Measurements from ENCODE around the gene MYO18B. TPM values are rescaled to one million over a fixed set of nuclear protein-coding genes. Genes with fewer than 3 reads are reported as not detected.
"Not testable (repeated sequence)": the region's sequence is repeated elsewhere in the genome, so short reads cannot be mapped to it uniquely, and the experiment has no call there.

Gene MYO18B
- total RNA-seq, 1 experiment from 2014 or later = 0.05 TPM

DNA sequence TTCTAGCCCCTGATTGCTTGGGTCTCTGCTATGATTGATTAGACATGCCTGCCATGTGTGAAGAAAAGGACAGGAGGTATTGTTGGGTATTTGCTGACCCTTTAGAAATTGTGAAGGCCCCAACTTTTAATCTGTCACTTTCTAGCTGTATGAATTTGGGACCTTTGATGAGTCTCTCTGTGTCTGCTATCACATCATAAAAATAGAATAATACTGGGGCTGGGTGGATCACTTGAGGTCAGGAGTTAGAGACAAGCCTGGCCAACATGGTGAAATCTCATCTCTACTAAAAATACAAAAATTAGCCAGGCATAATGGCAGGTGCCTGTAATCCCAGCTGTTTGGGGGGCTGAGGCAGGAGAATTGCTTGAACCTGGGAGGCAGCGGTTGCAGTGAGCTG, 242.9 kb downstream of the MYO18B start:
- POLR2A ChIA-PET; H3K79me2 ChIP-seq (ENCODE audit: insufficient read depth, low read length); H3K9me2 ChIP-seq (ENCODE audit: insufficient read depth); CTCF ChIA-PET; H3K4me3 ChIP-seq (replicated peaks in 1 of 2; ENCODE audit: low read depth in 1 of 2, low read length in 2 of 2); H3K4me2 ChIP-seq (ENCODE audit: low read length); BruUV-seq (replicated peaks); ATAC-seq; RAD21 ChIA-PET (ENCODE audit: low non-redundant PET in 1 of 2, low total read pairs in 2 of 2, uncharacterized antibody in 2 of 2, unreplicated experiment in 2 of 2); H4K20me1 ChIP-seq (ENCODE audit: insufficient read depth); H3K4me1 ChIP-seq (ENCODE audit: control insufficient read depth in 1 of 2, insufficient read depth in 2 of 2, low read length in 2 of 2); H3K36me3 ChIP-seq (ENCODE audit: control insufficient read depth in 1 of 2, insufficient read depth in 2 of 2, low read length in 2 of 2); H3K9me3 ChIP-seq (ENCODE audit: control insufficient read depth in 1 of 2, insufficient read depth in 1 of 2, low read depth in 1 of 2, low read length in 2 of 2); intact Hi-C loops (cut with micrococcal nuclease); H3K9ac ChIP-seq (ENCODE audit: low read length); H2AFZ ChIP-seq (ENCODE audit: low read depth, low read length, poor library complexity, severe bottlenecking); H3K27ac ChIP-seq (ENCODE audit: low read depth, low read length); DNase-seq (ENCODE audit: low read depth, low spot score): not testable (repeated sequence)
- H3K27me3 ChIP-seq (ENCODE audit: insufficient read depth, low read length) = peaks cover 66% of the 10 kb centered on the region

DNA sequence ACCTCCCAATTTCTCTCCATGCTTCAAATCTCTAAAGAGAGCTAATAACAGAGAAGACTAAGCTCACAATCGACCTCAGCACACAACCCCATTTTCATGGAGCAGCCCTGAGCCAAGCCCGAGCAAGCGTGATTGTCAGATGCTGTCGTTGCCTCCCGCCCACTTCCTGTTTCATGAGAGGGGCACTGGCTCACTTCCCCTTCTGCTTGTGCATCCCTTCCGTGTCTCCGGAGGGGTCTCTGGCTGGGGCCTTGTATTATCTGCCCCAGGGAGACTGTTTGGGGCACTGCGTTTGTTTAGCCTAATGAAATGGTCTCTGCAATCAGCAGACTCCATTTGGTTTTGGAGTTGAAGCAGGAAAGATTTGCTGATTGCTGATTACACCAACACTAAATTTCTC, 246.0 kb downstream of the MYO18B start:
- ChIA-PET POLR2A (no interaction called here), CTCF (no interaction called here), RAD21 (ENCODE audit: low non-redundant PET in 1 of 2, low total read pairs in 2 of 2, uncharacterized antibody in 2 of 2, unreplicated experiment in 2 of 2) (no interaction called here)
- Histone ChIP-seq H3K27ac (ENCODE audit: low read depth, low read length) (no peak overlapping the region), H3K27me3 (ENCODE audit: insufficient read depth, low read length) (peaks cover 48% of the 10 kb centered on the region), H3K79me2 (ENCODE audit: insufficient read depth, low read length) (no peaks in the 10 kb centered on the region), H3K4me1 (ENCODE audit: control insufficient read depth in 1 of 2, insufficient read depth in 2 of 2, low read length in 2 of 2) (no peaks in the 10 kb centered on the region), H4K20me1 (ENCODE audit: insufficient read depth) (no peaks in the 10 kb centered on the region), H3K9ac (ENCODE audit: low read length) (no peak overlapping the region), H2AFZ (ENCODE audit: low read depth, low read length, poor library complexity, severe bottlenecking) (no peak overlapping the region), H3K9me2 (ENCODE audit: insufficient read depth) (no peaks in the 10 kb centered on the region), H3K9me3 (ENCODE audit: control insufficient read depth in 1 of 2, insufficient read depth in 1 of 2, low read depth in 1 of 2, low read length in 2 of 2) (no peaks in the 10 kb centered on the region), H3K36me3 (ENCODE audit: control insufficient read depth in 1 of 2, insufficient read depth in 2 of 2, low read length in 2 of 2) (no peaks in the 10 kb centered on the region), H3K4me3 (replicated peaks in 1 of 2; ENCODE audit: low read depth in 1 of 2, low read length in 2 of 2) (no peak overlapping the region), H3K4me2 (ENCODE audit: low read length) (no peak overlapping the region)
- BruUV-seq (replicated peaks) = no TSS peak
- ATAC-seq (no peak), DNase-seq (ENCODE audit: low read depth, low spot score) (no peak)
- intact Hi-C loops (cut with micrococcal nuclease) = no loop called here
- TF ChIP-seq SRF (IDR thresholded peaks at IDR 0.05; ENCODE audit: low read depth) = no peak
- no peak for TF ChIP-seq EZH2phosphoT487 (IDR thresholded peaks at IDR 0.05; ENCODE audit: borderline replicate concordance)
- TF ChIP-seq RAD21 (IDR thresholded peaks at IDR 0.05; ENCODE audit: low read depth) = no peak
- TF ChIP-seq POLR2A (IDR thresholded peaks at IDR 0.05; ENCODE audit: borderline replicate concordance, extremely low read depth, insufficient read depth, insufficient read length) = no peak
- TF ChIP-seq TCF7L2 (IDR thresholded peaks at IDR 0.05; ENCODE audit: borderline replicate concordance, extremely low read depth, insufficient read depth, insufficient read length) = no peak
- TF ChIP-seq ZFX (IDR thresholded peaks at IDR 0.05) = no peak
- TF ChIP-seq, protein P1, sequence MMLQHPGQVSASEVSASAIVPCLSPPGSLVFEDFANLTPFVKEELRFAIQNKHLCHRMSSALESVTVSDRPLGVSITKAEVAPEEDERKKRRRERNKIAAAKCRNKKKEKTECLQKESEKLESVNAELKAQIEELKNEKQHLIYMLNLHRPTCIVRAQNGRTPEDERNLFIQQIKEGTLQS (IDR thresholded peaks at IDR 0.05) = no peak
- TF ChIP-seq CBX3 (IDR thresholded peaks at IDR 0.05; ENCODE audit: low read depth) = no peak
- no peak for TF ChIP-seq EGR1 (IDR thresholded peaks at IDR 0.05; ENCODE audit: low read depth)
- TF ChIP-seq CEBPB (IDR thresholded peaks at IDR 0.05; ENCODE audit: low read depth) = no peak
- TF ChIP-seq ZNF274 (IDR thresholded peaks at IDR 0.05; ENCODE audit: low read depth, low read length) = no peak
- TF ChIP-seq POLR2AphosphoS5 (IDR thresholded peaks at IDR 0.05; ENCODE audit: low read depth, low read length) = no peak
- TF ChIP-seq ELF1 (IDR thresholded peaks at IDR 0.05; ENCODE audit: borderline replicate concordance, low read depth) = no peak
